AG04449 (cell line): ENCODE results near the gene ETV7.

Source experiments
- CTCF ChIA-PET: fragments of 350-600 bp; formaldehyde crosslinking; extraction: SDS; loops from one replicate; lab custom pipeline; 2021; ENCODE audit warnings: antibody characterized with exemption; lab: Yijun Ruan, JAX
- POLR2A ChIA-PET: fragments of 400-600, 350-600 bp; formaldehyde crosslinking; extraction: SDS; loops from one replicate; lab custom pipeline; 2020; ENCODE audit warnings: antibody characterized with exemption, inconsistent platforms; lab: Yijun Ruan, JAX
- DNase-seq: peaks from one replicate; pipeline ENCODE4 v3.0.0-alpha.2; 2010; ENCODE audit warnings: low read depth, low spot score
- H3K4me3 ChIP-seq: 2 replicates; pipeline ENCODE4 v1.5.1; 2011; ENCODE audit warnings: low read depth, mild to moderate bottlenecking, control low read depth, low read length
- TF ChIP-seq, protein P1 (sequence below): IDR thresholded peaks from one replicate; pipeline ENCODE4 v1.5.1; 2011; ENCODE audit warnings: mild to moderate bottlenecking, moderate library complexity, low read length, control low read depth, inconsistent platforms; ENCODE audit not compliant: insufficient read depth; ENCODE audit errors: missing control alignments

The ETV7 gene

DNA sequence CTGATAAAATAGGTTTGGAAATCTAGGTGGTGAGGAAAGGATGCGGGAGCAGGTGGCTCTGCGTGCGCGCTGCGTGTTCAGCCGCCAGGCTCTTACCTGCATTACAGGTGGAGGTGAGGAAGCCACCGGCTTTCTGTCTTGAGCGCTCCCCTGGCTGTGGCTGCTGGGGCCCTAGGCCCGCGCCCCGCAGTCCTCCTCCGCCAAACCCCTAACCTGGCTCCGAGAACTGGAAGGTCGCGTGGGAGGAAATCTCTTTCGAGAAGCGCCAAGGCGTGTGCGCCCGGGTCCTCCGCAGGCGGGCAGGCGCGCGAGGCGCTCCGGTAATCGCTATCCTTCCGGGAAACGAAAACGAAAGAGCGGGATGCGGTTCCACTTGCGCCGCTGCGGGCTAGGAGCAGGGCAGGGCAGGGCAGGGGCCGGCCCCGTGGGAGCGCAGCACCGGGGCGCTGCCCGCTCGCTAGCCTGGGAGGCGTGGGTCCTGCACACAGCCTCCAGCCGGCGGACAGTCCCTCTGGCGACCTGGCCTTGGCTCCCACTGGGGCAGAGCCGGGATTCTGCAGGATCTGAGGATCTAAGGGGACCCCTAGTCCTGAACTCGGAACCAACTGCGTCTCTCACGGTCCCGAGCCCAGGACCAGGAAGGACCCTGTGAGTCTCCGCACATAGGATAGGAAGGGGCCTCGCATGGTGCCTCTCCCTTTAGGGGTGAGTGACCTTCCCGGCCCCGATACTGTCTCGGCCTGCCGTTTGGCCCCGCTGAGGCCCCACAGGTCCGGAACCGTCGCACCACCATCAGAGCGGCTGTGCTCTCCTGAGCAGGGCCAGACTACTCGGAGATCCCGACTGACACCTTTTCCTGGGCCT is at the start of gene ETV7:
Gene ETV7 (minus strand): TSS at position 230 of the 864 bp plus-strand sequence. CDS start 128 bp downstream, at position 102.
- CTCF ChIA-PET, result interaction anchor here (1.0 to 4.0 kb wide), 4 partner anchors 19 to 85 kb away, joined by 3 to 21 read pairs (median 6); no protein-coding TSS in a partner anchor
- POLR2A ChIA-PET, result no interaction called here
- peak within 1 kb of the TSS; percentile 62 for H3K4me3 ChIP-seq
- TF ChIP-seq, protein P1, sequence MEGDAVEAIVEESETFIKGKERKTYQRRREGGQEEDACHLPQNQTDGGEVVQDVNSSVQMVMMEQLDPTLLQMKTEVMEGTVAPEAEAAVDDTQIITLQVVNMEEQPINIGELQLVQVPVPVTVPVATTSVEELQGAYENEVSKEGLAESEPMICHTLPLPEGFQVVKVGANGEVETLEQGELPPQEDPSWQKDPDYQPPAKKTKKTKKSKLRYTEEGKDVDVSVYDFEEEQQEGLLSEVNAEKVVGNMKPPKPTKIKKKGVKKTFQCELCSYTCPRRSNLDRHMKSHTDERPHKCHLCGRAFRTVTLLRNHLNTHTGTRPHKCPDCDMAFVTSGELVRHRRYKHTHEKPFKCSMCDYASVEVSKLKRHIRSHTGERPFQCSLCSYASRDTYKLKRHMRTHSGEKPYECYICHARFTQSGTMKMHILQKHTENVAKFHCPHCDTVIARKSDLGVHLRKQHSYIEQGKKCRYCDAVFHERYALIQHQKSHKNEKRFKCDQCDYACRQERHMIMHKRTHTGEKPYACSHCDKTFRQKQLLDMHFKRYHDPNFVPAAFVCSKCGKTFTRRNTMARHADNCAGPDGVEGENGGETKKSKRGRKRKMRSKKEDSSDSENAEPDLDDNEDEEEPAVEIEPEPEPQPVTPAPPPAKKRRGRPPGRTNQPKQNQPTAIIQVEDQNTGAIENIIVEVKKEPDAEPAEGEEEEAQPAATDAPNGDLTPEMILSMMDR, result no peak
- DNase-seq, result no peak

DNA sequence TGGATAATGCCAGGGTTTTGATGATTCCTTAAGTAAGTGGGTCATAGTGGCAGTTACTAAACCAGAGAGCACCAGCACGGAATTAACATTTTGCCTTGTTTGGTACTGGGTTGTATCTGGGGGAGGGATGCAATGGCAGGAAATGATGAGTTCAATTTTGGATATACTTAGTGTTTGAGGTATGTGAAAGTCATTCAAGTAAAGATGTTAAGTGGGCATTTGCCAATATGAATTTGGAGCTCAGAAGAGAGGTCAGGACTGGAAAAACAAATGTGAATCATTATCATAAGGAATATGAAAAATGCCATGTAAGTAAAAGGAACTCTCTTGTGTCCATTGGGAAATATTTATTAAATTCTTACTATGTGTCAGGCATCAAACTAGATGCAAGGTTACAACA is 49.0 kb upstream of the ETV7 start:
- TF ChIP-seq, protein P1, result no peak
- peak; percentile 94 for DNase-seq
- ChIA-PET CTCF (interaction anchor here (2.8 kb wide), 1 partner anchor 14 kb away, joined by 10 read pairs; no protein-coding TSS in a partner anchor), POLR2A (no interaction called here)
- no peak overlapping the region for H3K4me3 ChIP-seq

DNA sequence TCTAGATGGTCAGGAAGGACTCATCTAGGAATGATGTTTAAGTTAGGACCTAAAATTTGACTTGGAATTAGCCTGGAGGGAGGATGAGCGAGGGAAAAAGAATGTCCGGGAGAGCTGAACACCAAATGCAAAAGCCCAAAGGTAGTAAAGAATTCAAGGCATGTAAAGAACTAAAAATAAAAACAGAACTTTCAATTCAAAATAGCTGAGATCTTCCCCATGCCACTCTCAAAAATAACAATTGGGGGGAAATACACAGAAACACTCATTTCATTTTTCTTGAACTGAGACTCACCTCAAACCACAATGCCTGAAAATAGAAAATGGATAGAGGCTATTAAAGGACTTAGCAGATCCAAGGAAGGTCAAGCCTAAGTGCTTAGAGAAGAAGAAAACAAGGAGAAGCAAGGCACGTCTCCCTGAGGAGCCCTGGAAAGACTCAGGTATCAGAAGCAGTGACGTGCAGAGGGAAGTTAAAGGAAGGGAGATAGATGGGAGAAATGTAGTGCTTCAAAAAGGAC is 44.7 kb upstream of the ETV7 start:
- TF ChIP-seq, protein P1, result no peak
- POLR2A ChIA-PET, result interaction anchor here (0.6 to 1.5 kb wide), 3 partner anchors 9 to 170 kb away, joined by 3 to 4 read pairs (median 4); no protein-coding TSS in a partner anchor

DNA sequence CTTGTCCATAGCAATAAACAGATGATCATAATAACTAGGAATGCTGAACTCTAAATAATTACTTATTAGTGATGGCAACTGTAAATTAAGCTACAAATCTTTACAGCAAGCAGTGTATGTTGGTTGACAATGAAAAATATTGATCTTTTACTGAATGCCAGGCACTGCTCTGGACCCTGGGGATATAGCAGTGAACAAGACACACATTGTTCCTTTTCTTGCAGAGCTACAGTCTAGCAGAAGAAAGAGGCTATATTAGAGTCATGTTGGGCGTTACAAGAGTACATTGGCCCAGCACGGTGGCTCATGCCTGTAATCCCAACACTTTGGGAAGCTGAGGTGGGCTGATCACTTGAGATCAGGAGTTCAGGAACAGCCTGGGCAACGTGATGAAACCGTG is 43.7 kb upstream of the ETV7 start:
- POLR2A ChIA-PET, result interaction anchor here (1.5 kb wide), 1 partner anchor 8 kb away, joined by 3 read pairs; no protein-coding TSS in a partner anchor
- no peak overlapping the region for H3K4me3 ChIP-seq
- CTCF ChIA-PET, result interaction anchor here (1.3 kb wide), 1 partner anchor 161 kb away, joined by 3 read pairs; no protein-coding TSS in a partner anchor
- TF ChIP-seq, protein P1, result no peak
- DNase-seq, result no peak

More for the DNA sequence above, 44.7 kb upstream of the ETV7 start:
- H3K4me3 ChIP-seq, result no peak overlapping the region
- DNase-seq, result peak; percentile 71
- CTCF ChIA-PET, result interaction anchor here (1.7 kb wide), 1 partner anchor 9 kb away, joined by 4 read pairs; no protein-coding TSS in a partner anchor

DNA sequence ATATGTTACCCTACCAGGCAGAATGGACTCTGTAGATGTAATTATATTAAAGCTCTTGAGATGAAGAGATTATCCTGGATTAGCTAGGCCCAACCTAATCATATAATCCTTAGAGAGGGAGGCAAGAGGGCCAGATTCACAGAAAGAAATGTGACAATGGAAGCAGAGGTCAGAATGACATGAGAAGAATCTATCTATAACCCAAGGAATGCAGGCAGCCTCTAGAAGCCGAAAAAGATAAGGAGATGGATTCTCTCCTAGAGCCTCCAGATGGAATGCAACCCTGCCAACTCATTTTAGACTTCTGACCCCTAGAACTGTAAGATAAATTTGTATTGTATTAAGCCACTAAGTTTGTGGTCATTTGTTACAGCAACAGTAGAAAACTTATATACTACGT is 42.9 kb upstream of the ETV7 start:
- no peak overlapping the region for H3K4me3 ChIP-seq
- ChIA-PET CTCF (interaction anchor here (1.3 kb wide), 1 partner anchor 162 kb away, joined by 3 read pairs; no protein-coding TSS in a partner anchor), POLR2A (interaction anchor here (0.9 kb wide), 1 partner anchor 14 kb away, joined by 3 read pairs; no protein-coding TSS in a partner anchor)
- TF ChIP-seq, protein P1, result no peak
- no peak for DNase-seq
